ENCODE data around the gene ITGA6. TPM values are rescaled to one million over a fixed set of nuclear protein-coding genes. Genes with fewer than 3 reads are reported as not detected.

Gene ITGA6
- total and polyA plus RNA-seq, 2 donors from 2014 or later = 32.8 to 89.1 TPM

DNA sequence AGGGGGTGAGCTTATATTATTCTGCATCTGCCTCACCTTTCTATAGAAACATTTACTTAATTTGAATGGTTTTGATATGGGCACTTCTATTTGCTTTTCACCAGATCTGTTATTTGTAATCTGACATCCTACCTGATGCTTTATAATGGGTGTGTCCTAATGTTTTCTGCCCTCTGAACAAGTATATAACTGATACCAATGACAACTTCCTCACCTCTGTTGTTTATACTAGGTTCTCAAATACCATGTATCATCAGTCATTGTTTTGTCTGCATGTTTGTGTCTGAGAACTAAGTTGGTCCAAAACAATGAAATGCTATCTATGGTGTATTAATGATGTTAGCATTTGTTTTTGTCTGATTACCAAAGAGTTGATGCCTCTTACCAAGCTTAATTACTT lies 45.8 kb downstream of the ITGA6 start:
- DNase-seq (no peak), FAIRE-seq (no peak)
- TF ChIP-seq, protein P1, sequence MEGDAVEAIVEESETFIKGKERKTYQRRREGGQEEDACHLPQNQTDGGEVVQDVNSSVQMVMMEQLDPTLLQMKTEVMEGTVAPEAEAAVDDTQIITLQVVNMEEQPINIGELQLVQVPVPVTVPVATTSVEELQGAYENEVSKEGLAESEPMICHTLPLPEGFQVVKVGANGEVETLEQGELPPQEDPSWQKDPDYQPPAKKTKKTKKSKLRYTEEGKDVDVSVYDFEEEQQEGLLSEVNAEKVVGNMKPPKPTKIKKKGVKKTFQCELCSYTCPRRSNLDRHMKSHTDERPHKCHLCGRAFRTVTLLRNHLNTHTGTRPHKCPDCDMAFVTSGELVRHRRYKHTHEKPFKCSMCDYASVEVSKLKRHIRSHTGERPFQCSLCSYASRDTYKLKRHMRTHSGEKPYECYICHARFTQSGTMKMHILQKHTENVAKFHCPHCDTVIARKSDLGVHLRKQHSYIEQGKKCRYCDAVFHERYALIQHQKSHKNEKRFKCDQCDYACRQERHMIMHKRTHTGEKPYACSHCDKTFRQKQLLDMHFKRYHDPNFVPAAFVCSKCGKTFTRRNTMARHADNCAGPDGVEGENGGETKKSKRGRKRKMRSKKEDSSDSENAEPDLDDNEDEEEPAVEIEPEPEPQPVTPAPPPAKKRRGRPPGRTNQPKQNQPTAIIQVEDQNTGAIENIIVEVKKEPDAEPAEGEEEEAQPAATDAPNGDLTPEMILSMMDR (IDR thresholded peaks at IDR 0.05; ENCODE audit: borderline replicate concordance, extremely low read depth, insufficient read depth) = no peak
- H3K4me1 ChIP-seq (ENCODE audit: control insufficient read depth in 2 of 3, insufficient read depth in 2 of 3, low read depth in 1 of 3, low read length in 3 of 3) = no peaks in the 10 kb centered on the region
- no peak overlapping the region for H3K27ac ChIP-seq (ENCODE audit: low read depth in 2 of 2, low read length in 2 of 2)
- no peak overlapping the region for H3K4me3 ChIP-seq (ENCODE audit: low read length in 3 of 3)
- peaks cover 6 to 46% (median 7%) of the 10 kb centered on the region in 3 donors for H3K36me3 ChIP-seq (ENCODE audit: control insufficient read depth in 2 of 3, insufficient read depth in 3 of 3, low read length in 3 of 3)
- H3K9me3 ChIP-seq (ENCODE audit: control insufficient read depth in 2 of 3, insufficient read depth in 1 of 3, low read length in 3 of 3) = no peaks in the 10 kb centered on the region
- intact Hi-C loops (cut with DNase I) = no loop called here
- no peaks in the 10 kb centered on the region for H3K27me3 ChIP-seq (ENCODE audit: control insufficient read depth, insufficient read depth, low read length)
- H3K9ac ChIP-seq (ENCODE audit: low read length in 3 of 3) = no peak overlapping the region

GRCh38 chr2:172478353-172478752 lies 51.0 kb downstream of the ITGA6 start:
- no peaks in the 10 kb centered on the region for H3K9me3 ChIP-seq (ENCODE audit: control insufficient read depth in 2 of 3, insufficient read depth in 1 of 3, low read length in 3 of 3)
- H3K4me3 ChIP-seq (ENCODE audit: low read length in 3 of 3) = no peak overlapping the region
- peaks cover 8 to 54% (median 21%) of the 10 kb centered on the region in 3 donors for H3K36me3 ChIP-seq (ENCODE audit: control insufficient read depth in 2 of 3, insufficient read depth in 3 of 3, low read length in 3 of 3)
- FAIRE-seq = no peak
- H3K27ac ChIP-seq (ENCODE audit: low read depth in 2 of 2, low read length in 2 of 2) = no peak overlapping the region
- H3K9ac ChIP-seq (ENCODE audit: low read length in 3 of 3) = no peak overlapping the region
- H3K4me1 ChIP-seq (ENCODE audit: control insufficient read depth in 2 of 3, insufficient read depth in 2 of 3, low read depth in 1 of 3, low read length in 3 of 3) = peaks cover 0 to 2% (median 0%) of the 10 kb centered on the region in 3 donors
- H3K27me3 ChIP-seq (ENCODE audit: control insufficient read depth, insufficient read depth, low read length) = no peaks in the 10 kb centered on the region
- TF ChIP-seq, protein P1 (IDR thresholded peaks at IDR 0.05; ENCODE audit: borderline replicate concordance, extremely low read depth, insufficient read depth) = no peak
- intact Hi-C loops (cut with DNase I) = no loop called here
- DNase-seq = no peak

GRCh38 chr2:172480301-172481218 lies 53.2 kb downstream of the ITGA6 start:
- H3K36me3 ChIP-seq (ENCODE audit: control insufficient read depth in 2 of 3, insufficient read depth in 3 of 3, low read length in 3 of 3) = peaks cover 5 to 51% (median 25%) of the 10 kb centered on the region in 3 donors
- peak in 1 of 5 donors; percentile 83 for DNase-seq
- H3K27me3 ChIP-seq (ENCODE audit: control insufficient read depth, insufficient read depth, low read length) = no peaks in the 10 kb centered on the region
- peak overlapping the region in 1 of 3 donors; percentile 10 for H3K9ac ChIP-seq (ENCODE audit: low read length in 3 of 3)
- TF ChIP-seq, protein P1 (IDR thresholded peaks at IDR 0.05; ENCODE audit: borderline replicate concordance, extremely low read depth, insufficient read depth) = no peak
- H3K4me1 ChIP-seq (ENCODE audit: control insufficient read depth in 2 of 3, insufficient read depth in 2 of 3, low read depth in 1 of 3, low read length in 3 of 3) = peaks cover 0 to 2% (median 0%) of the 10 kb centered on the region in 3 donors
- intact Hi-C loops (cut with DNase I) = no loop called here
- no peak overlapping the region for H3K4me3 ChIP-seq (ENCODE audit: low read length in 3 of 3)
- FAIRE-seq = no peak
- H3K9me3 ChIP-seq (ENCODE audit: control insufficient read depth in 2 of 3, insufficient read depth in 1 of 3, low read length in 3 of 3) = no peaks in the 10 kb centered on the region
- no peak overlapping the region for H3K27ac ChIP-seq (ENCODE audit: low read depth in 2 of 2, low read length in 2 of 2)

Data from kidney (tissue), 14 donors.